GM18867 (cell line): ENCODE measurements around the gene FAP.

Experiments used
- ATAC-seq: cut with Tn5 transposase; IDR thresholded peaks from one replicate; pipeline ENCODE4 v1.9.1; 2021; ENCODE audit warnings: mild to moderate bottlenecking, moderate library complexity; ENCODE audit not compliant: unreplicated experiment

The FAP gene

GRCh38 chr2:162188451-162188850, 54.8 kb downstream of the FAP start:
- no peak for ATAC-seq

- ATAC-seq: no peak
Observed at GRCh38 chr2:162185541-162186232, 57.6 kb downstream of the FAP start.

- ATAC-seq: no peak
Observed at GRCh38 chr2:162184821-162185450, 58.3 kb downstream of the FAP start.

GRCh38 chr2:162184359-162184758, 58.9 kb downstream of the FAP start:
- no peak for ATAC-seq

GRCh38 chr2:162182395-162182794, 60.9 kb downstream of the FAP start:
- no peak for ATAC-seq

- no peak for ATAC-seq
Observed at GRCh38 chr2:162177301-162177700, 65.9 kb downstream of the FAP start.

GRCh38 chr2:162175714-162176113, 67.5 kb downstream of the FAP start:
- ATAC-seq: no peak

- ATAC-seq: no peak
Observed at GRCh38 chr2:162174746-162175145, 68.5 kb downstream of the FAP start.

GRCh38 chr2:162172802-162173370, 70.4 kb downstream of the FAP start:
- no peak for ATAC-seq

- ATAC-seq: no peak
Observed at GRCh38 chr2:162166745-162167144, 76.5 kb downstream of the FAP start.

GRCh38 chr2:162166174-162166573, 77.1 kb downstream of the FAP start:
- peak; percentile 59 for ATAC-seq

GRCh38 chr2:162164802-162165201, 78.4 kb downstream of the FAP start:
- no peak for ATAC-seq

- ATAC-seq: no peak
Observed at GRCh38 chr2:162159446-162159845, 83.8 kb downstream of the FAP start.

GRCh38 chr2:162156149-162156548, 87.1 kb downstream of the FAP start:
- ATAC-seq: no peak

- no peak for ATAC-seq
Observed at GRCh38 chr2:162155093-162155492, 88.2 kb downstream of the FAP start.

- peak; percentile 99 for ATAC-seq
Observed at GRCh38 chr2:162153608-162154224, 89.5 kb downstream of the FAP start.

GRCh38 chr2:162152147-162152546, 91.1 kb downstream of the FAP start, which contains the start of gene GCG:
Gene GCG (minus strand): TSS chr2:162152247. CDS start chr2:162149178, 3,069 bp downstream.
- ATAC-seq: no peak

GRCh38 chr2:162149940-162150339, 93.3 kb downstream of the FAP start:
- no peak for ATAC-seq

- ATAC-seq: no peak
Observed at GRCh38 chr2:162149466-162149865, 93.8 kb downstream of the FAP start.

- ATAC-seq: no peak
Observed at GRCh38 chr2:162148956-162149355, 94.3 kb downstream of the FAP start.

- no peak for ATAC-seq
Observed at GRCh38 chr2:162143969-162144368, 99.3 kb downstream of the FAP start.

GRCh38 chr2:162138310-162138709, 104.9 kb downstream of the FAP start:
- no peak for ATAC-seq
